ENCODE measurements around the gene LCOR. TPM values are rescaled to one million over a fixed set of nuclear protein-coding genes. Genes with fewer than 3 reads are reported as not detected.

LCOR gene
- total and polyA plus RNA-seq, 9 of the 15 experiments (the other 6 are each of a cell fraction or from before 2014, with no cell fraction given): 3.6 to 25.2 (median 14.4) TPM

DNA sequence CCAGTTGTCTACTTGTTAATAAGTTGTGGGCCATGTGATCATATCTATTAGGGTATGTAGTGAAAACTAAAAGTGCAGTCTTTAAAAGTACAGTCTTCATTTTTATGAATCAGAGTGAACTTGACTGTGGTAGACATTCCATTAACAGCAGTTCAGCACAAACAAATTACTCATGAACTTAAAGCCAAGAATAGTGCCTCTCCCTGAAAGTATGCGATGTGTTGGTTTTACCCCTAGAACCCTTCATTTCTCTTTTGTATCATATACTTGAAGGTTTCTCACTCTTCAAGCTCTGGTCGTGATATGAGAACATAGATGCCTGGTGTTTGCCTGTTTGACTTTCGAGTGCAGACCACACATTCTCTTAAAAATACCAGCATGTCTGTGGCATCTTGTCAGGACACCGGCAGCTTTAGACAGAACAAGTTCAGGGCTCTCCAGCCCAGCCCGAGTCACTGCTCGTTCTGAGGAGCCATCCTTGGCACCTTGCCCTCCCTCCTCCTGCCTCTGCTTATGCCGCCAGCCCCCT is 159.3 kb downstream of the LCOR start (continued):
- TF ChIP-seq HMBOX1 (IDR thresholded peaks at IDR 0.05) (no peak), ATF3 (IDR thresholded peaks at IDR 0.05) (no peak), ATF3 (CRISPR knock-in tag; conservative IDR thresholded peaks at IDR 0.05) (no peak), FOXK2 (conservative IDR thresholded peaks at IDR 0.05 in 1 of 2, IDR thresholded peaks at IDR 0.05 in 1 of 2; ENCODE audit: low read depth in 2 of 2) (no peak), PHTF2 (CRISPR knock-in tag; IDR thresholded peaks at IDR 0.05) (no peak), IRF9 (tag; IDR thresholded peaks at IDR 0.05) (no peak), FOXP1 (CRISPR knock-in tag; IDR thresholded peaks at IDR 0.05) (no peak), FIP1L1 (IDR thresholded peaks at IDR 0.05; ENCODE audit: low read depth, low read length, poor library complexity, severe bottlenecking) (no peak), RHOXF2B (CRISPR knock-in tag; conservative IDR thresholded peaks at IDR 0.05) (no peak)
- TF ChIP-seq, protein P1, sequence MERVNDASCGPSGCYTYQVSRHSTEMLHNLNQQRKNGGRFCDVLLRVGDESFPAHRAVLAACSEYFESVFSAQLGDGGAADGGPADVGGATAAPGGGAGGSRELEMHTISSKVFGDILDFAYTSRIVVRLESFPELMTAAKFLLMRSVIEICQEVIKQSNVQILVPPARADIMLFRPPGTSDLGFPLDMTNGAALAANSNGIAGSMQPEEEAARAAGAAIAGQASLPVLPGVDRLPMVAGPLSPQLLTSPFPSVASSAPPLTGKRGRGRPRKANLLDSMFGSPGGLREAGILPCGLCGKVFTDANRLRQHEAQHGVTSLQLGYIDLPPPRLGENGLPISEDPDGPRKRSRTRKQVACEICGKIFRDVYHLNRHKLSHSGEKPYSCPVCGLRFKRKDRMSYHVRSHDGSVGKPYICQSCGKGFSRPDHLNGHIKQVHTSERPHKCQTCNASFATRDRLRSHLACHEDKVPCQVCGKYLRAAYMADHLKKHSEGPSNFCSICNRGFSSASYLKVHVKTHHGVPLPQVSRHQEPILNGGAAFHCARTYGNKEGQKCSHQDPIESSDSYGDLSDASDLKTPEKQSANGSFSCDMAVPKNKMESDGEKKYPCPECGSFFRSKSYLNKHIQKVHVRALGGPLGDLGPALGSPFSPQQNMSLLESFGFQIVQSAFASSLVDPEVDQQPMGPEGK (CRISPR knock-in tag; IDR thresholded peaks at IDR 0.05; ENCODE audit: borderline replicate concordance): no peak
